ENCODE data around the gene SOBP. TPM values are rescaled to one million over a fixed set of nuclear protein-coding genes. Genes with fewer than 3 reads are reported as not detected.
A peak's percentile ranks its signal among the peaks of the same experiment; 100 is the strongest.

The SOBP gene
- total RNA-seq, 1 donor from 2014 or later: 0.09 TPM

- intact Hi-C loops (cut with micrococcal nuclease): no loop called here
- Mint-ChIP-seq H3K36me3 (ENCODE audit: low read depth) (no peaks in the 10 kb centered on the region), H3K4me3 (no peak overlapping the region), H3K9me3 (no peaks in the 10 kb centered on the region), H3K27me3 (peaks cover 10% of the 10 kb centered on the region), H3K27ac (no peak overlapping the region), H3K4me1 (peaks cover 22% of the 10 kb centered on the region)
- no peak for DNase-seq
Observed at GRCh38 chr6:107652526-107653182, 162.7 kb downstream of the SOBP start.

- Mint-ChIP-seq H3K36me3 (ENCODE audit: low read depth) (no peaks in the 10 kb centered on the region), H3K9me3 (no peaks in the 10 kb centered on the region), H3K4me3 (no peak overlapping the region), H3K27me3 (peaks cover 10% of the 10 kb centered on the region), H3K4me1 (peaks cover 28% of the 10 kb centered on the region), H3K27ac (no peak overlapping the region)
- no peak for DNase-seq
- intact Hi-C loops (cut with micrococcal nuclease): no loop called here
Observed at GRCh38 chr6:107653183-107653580, 163.3 kb downstream of the SOBP start.

- intact Hi-C loops (cut with micrococcal nuclease): no loop called here
- no peak overlapping the region for H3K27ac Mint-ChIP-seq
- H3K9me3 Mint-ChIP-seq: no peaks in the 10 kb centered on the region
- no peak for DNase-seq
- peaks cover 35% of the 10 kb centered on the region for H3K4me1 Mint-ChIP-seq
- H3K27me3 Mint-ChIP-seq: peaks cover 10% of the 10 kb centered on the region
- H3K36me3 Mint-ChIP-seq (ENCODE audit: low read depth): no peaks in the 10 kb centered on the region
- no peak overlapping the region for H3K4me3 Mint-ChIP-seq
Observed at GRCh38 chr6:107653861-107654394, 164.0 kb downstream of the SOBP start.

GRCh38 chr6:107654764-107655163 lies 164.8 kb downstream of the SOBP start:
- Mint-ChIP-seq H3K4me1 (peaks cover 39% of the 10 kb centered on the region), H3K9me3 (no peaks in the 10 kb centered on the region), H3K36me3 (ENCODE audit: low read depth) (no peaks in the 10 kb centered on the region), H3K27ac (no peak overlapping the region), H3K4me3 (no peak overlapping the region), H3K27me3 (peaks cover 10% of the 10 kb centered on the region)
- DNase-seq: no peak
- intact Hi-C loops (cut with micrococcal nuclease): no loop called here

- no peak overlapping the region for H3K4me3 Mint-ChIP-seq
- no peaks in the 10 kb centered on the region for H3K36me3 Mint-ChIP-seq (ENCODE audit: low read depth)
- no peak overlapping the region for H3K27ac Mint-ChIP-seq
- DNase-seq: no peak
- H3K9me3 Mint-ChIP-seq: no peaks in the 10 kb centered on the region
- intact Hi-C loops (cut with micrococcal nuclease): no loop called here
- peaks cover 10% of the 10 kb centered on the region for H3K27me3 Mint-ChIP-seq
- peaks cover 39% of the 10 kb centered on the region for H3K4me1 Mint-ChIP-seq
Observed at GRCh38 chr6:107655245-107655644, 165.3 kb downstream of the SOBP start.

GRCh38 chr6:107655864-107656263 lies 165.9 kb downstream of the SOBP start:
- Mint-ChIP-seq H3K4me1 (peaks cover 39% of the 10 kb centered on the region), H3K27me3 (peaks cover 10% of the 10 kb centered on the region), H3K27ac (no peak overlapping the region), H3K9me3 (no peaks in the 10 kb centered on the region), H3K36me3 (ENCODE audit: low read depth) (no peaks in the 10 kb centered on the region), H3K4me3 (no peak overlapping the region)
- DNase-seq: no peak
- intact Hi-C loops (cut with micrococcal nuclease): no loop called here

GRCh38 chr6:107656401-107656800 lies 166.5 kb downstream of the SOBP start:
- H3K27ac Mint-ChIP-seq: no peak overlapping the region
- intact Hi-C loops (cut with micrococcal nuclease): no loop called here

GRCh38 chr6:107656883-107657282 lies 167.0 kb downstream of the SOBP start:
- Mint-ChIP-seq H3K27me3 (peaks cover 10% of the 10 kb centered on the region), H3K4me3 (peak overlapping the region; percentile 68), H3K9me3 (no peaks in the 10 kb centered on the region), H3K36me3 (ENCODE audit: low read depth) (no peaks in the 10 kb centered on the region), H3K27ac (no peak overlapping the region), H3K4me1 (peaks cover 39% of the 10 kb centered on the region)
- peak; percentile 65 for DNase-seq
- intact Hi-C loops (cut with micrococcal nuclease): loop anchor here (1.0 kb wide), 1 partner anchor 198 kb away; the partner anchor contains the start of gene PDSS2

More at GRCh38 chr6:107656401-107656800, 166.5 kb downstream of the SOBP start:
- Mint-ChIP-seq H3K36me3 (ENCODE audit: low read depth) (no peaks in the 10 kb centered on the region), H3K9me3 (no peaks in the 10 kb centered on the region), H3K27me3 (peaks cover 10% of the 10 kb centered on the region), H3K4me3 (no peak overlapping the region), H3K4me1 (peaks cover 39% of the 10 kb centered on the region)
- DNase-seq: no peak

GRCh38 chr6:107657373-107657754 lies 167.4 kb downstream of the SOBP start:
- H3K4me3 Mint-ChIP-seq: peak overlapping the region; percentile 68
- no peak for DNase-seq
- peaks cover 39% of the 10 kb centered on the region for H3K4me1 Mint-ChIP-seq
- intact Hi-C loops (cut with micrococcal nuclease): loop anchor here (1.0 kb wide), 1 partner anchor 198 kb away; the partner anchor contains the start of gene PDSS2
- H3K27ac Mint-ChIP-seq: peak overlapping the region; percentile 73
- H3K27me3 Mint-ChIP-seq: peaks cover 12% of the 10 kb centered on the region
- no peaks in the 10 kb centered on the region for H3K9me3 Mint-ChIP-seq
- H3K36me3 Mint-ChIP-seq (ENCODE audit: low read depth): no peaks in the 10 kb centered on the region

- peak overlapping the region; percentile 73 for H3K27ac Mint-ChIP-seq
- peaks cover 39% of the 10 kb centered on the region for H3K4me1 Mint-ChIP-seq
- peak; percentile 86 for DNase-seq
- H3K4me3 Mint-ChIP-seq: peak overlapping the region; percentile 68
- no peaks in the 10 kb centered on the region for H3K9me3 Mint-ChIP-seq
- no peaks in the 10 kb centered on the region for H3K36me3 Mint-ChIP-seq (ENCODE audit: low read depth)
- H3K27me3 Mint-ChIP-seq: peaks cover 14% of the 10 kb centered on the region
- intact Hi-C loops (cut with micrococcal nuclease): loop anchor here (1.0 kb wide), 1 partner anchor 199 kb away; the partner anchor contains the start of gene PDSS2
Observed at GRCh38 chr6:107657755-107658461, 168.0 kb downstream of the SOBP start.

GRCh38 chr6:107658920-107659865 lies 169.3 kb downstream of the SOBP start:
- Mint-ChIP-seq H3K9me3 (no peaks in the 10 kb centered on the region), H3K27ac (no peak overlapping the region), H3K4me3 (peak overlapping the region; percentile 68), H3K36me3 (ENCODE audit: low read depth) (no peaks in the 10 kb centered on the region), H3K4me1 (peaks cover 39% of the 10 kb centered on the region), H3K27me3 (peaks cover 13% of the 10 kb centered on the region)
- intact Hi-C loops (cut with micrococcal nuclease): no loop called here
- DNase-seq: no peak

- no peak for DNase-seq
- no peak overlapping the region for H3K4me3 Mint-ChIP-seq
- intact Hi-C loops (cut with micrococcal nuclease): no loop called here
- no peaks in the 10 kb centered on the region for H3K9me3 Mint-ChIP-seq
- H3K27ac Mint-ChIP-seq: no peak overlapping the region
- peaks cover 40% of the 10 kb centered on the region for H3K4me1 Mint-ChIP-seq
- no peaks in the 10 kb centered on the region for H3K36me3 Mint-ChIP-seq (ENCODE audit: low read depth)
- peaks cover 14% of the 10 kb centered on the region for H3K27me3 Mint-ChIP-seq
Observed at GRCh38 chr6:107660839-107661238, 170.9 kb downstream of the SOBP start.

GRCh38 chr6:107661291-107661690 lies 171.4 kb downstream of the SOBP start:
- Mint-ChIP-seq H3K9me3 (no peaks in the 10 kb centered on the region), H3K27me3 (peaks cover 14% of the 10 kb centered on the region), H3K36me3 (ENCODE audit: low read depth) (no peaks in the 10 kb centered on the region), H3K4me3 (no peak overlapping the region), H3K4me1 (peaks cover 38% of the 10 kb centered on the region), H3K27ac (no peak overlapping the region)
- intact Hi-C loops (cut with micrococcal nuclease): no loop called here
- DNase-seq: no peak
